Stimulated activated CD4-positive, alpha-beta T cell treated with anti-CD3 and anti-CD28 coated beads, Interleukin-1b, Interleukin-23, amount 100 ng/mL, for 4 hours (primary cell): ENCODE results near the gene OTUD4.
"Not testable (repeated sequence)": the region's sequence is repeated elsewhere in the genome, so short reads cannot be mapped to it uniquely, and the experiment has no call there.

Source experiments
- DNase-seq, 2 donors: peaks; one replicate each; pipeline ENCODE4 v3.0.0-alpha.2; 2020; ENCODE audit warnings: low read depth in 2 of 2

Gene OTUD4

DNA sequence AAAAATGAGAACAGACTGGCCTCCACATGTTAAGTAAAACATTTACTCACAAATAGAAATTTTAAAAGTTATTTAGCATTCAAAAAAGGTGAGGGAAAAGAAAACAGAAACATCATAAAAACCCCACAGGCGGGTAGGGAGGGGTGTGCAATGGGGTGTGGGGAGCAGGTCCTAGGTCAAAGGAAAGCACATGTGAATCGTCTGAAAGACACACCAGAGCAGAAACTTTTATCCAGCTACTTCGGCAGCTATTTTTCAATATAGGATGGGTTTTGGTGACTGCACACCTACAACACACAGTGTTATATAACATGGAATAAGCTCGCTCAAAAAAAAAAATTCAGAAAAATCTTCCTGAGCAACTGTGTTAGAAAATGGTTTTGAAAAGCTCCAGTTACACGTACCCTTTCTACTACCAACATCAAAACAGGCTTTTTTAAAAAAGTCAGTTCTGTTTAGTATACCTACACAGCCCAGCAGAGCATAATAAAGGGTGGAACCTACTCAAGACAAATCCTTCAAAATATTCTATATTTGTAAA lies 1.6 kb downstream of the OTUD4 start:
- DNase-seq = peak in 1 of 2 donors; percentile 14

- no peak for DNase-seq
Measured at GRCh38 chr4:145177906-145178538, 2.4 kb downstream of the OTUD4 start.

DNA sequence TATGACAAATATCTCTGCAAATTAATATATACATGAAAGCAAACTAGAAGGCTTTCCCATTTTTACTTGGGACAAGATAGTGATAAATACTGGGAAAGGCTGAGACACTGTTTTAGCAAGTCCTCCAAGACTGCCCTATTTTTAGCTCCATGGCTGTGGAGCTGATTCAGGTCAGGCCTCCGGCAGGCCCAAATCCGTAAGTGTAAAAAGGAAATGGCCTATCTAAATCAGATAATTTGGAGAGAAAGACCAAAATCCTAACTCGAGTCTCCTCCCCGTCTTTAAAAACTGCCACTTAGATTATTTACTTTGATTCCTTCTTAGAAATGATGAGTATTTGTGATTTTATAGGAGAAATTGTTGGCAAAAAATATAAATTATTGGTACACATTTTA lies 2.9 kb downstream of the OTUD4 start:
- no peak for DNase-seq

GRCh38 chr4:145176641-145177432 lies 3.6 kb downstream of the OTUD4 start:
- no peak for DNase-seq

GRCh38 chr4:145171911-145172310 lies 8.5 kb downstream of the OTUD4 start:
- DNase-seq = no peak

- no peak for DNase-seq
Measured at GRCh38 chr4:145170223-145170622, 10.2 kb downstream of the OTUD4 start.

DNA sequence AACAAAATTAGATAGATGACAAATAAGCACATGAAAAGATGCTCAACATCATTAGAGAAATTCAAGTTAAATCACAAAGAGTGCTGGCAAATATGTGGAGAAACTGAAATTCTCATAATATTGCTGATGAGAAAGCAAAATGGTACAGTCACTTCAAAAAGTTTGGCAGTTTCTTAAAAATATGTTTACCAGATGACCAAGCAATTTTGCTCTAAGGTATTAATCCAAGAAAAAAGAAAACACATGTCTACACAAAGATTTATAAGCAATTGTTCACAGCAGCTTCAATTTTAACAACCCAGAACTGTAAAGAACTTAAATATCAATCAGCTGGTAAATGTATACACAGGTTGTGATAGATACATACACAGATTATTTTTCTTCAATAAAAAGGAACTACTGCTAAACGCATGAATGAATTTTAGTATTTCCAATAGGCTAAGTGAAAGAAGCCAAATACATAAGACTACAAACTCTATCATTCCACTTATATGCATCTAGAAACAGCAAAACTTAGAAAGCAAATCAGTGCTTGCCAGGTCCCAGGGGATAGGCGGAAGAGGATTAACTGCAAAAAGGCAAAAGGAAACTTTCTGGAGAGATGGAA lies 11.7 kb downstream of the OTUD4 start:
- DNase-seq = no peak

- DNase-seq = no peak
Measured at GRCh38 chr4:145167887-145168286, 12.5 kb downstream of the OTUD4 start.

GRCh38 chr4:145161549-145161948 lies 18.8 kb downstream of the OTUD4 start:
- DNase-seq = no peak

DNA sequence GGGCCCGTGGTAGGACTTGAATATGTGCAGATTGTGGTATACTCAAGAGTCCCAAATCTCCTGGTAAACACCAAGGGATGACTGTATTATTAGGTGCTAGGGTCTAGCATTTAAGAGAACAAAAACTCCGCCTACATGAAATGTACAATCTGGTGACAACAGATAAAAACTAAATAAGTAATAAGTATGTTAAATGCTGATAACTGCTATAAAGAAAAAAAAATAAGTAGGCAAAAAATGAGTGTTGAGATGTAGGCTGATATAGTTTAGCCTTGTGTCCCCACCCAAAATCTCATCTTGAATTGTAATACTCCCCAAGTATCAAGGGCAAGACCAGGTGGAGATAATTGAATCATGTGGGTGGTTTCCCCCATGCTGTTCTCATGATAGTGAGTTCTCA lies 23.4 kb downstream of the OTUD4 start:
- DNase-seq = no peak

DNA sequence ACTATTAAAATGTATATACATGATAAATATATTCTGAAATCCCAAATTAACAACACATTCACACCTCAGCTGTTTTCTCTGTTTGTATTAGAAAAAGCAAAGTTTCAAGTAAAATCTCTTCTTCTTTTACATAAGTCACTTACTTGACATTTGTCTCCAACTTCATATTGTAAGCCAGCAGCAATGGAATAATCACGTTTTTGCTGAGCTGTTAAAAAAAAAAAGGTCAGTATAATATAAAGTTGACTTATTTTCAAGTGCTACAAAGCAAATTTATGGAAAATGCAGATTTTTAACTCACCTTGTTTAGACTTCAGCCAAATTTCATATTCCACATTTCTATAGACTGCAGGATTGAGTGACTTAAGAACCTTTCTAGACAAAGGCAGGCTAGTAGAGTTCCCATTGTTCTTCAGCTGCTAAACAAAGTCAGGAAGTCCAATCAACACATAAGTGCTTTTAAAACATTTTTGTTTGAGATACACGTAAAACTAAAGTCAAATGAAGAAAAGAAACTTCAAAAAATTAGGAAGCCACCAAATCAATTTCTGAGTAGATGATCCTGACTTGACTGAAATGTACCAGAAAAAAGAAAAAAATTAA lies 25.0 kb downstream of the OTUD4 start:
- DNase-seq = no peak

- DNase-seq = no peak
Measured at GRCh38 chr4:145154573-145154972, 25.8 kb downstream of the OTUD4 start.

DNA sequence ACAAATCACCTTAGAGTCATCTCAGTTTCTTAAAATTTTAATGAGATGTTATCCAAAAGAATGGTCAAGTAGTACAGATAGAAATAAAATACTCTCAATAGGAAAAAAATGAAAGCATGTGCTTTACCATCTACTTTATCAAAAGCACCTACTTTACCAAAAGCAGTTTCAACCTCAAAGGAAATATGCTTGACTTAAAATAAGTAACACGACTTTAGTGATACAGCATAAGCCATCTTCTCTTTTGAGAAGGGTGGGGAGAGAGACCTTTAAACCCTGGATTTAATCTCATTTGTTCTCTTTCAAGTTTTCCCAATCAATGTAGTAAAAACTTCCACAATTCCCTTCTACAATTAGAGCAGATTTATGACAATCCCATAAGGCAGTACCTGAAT lies 26.5 kb downstream of the OTUD4 start:
- DNase-seq = no peak

DNA sequence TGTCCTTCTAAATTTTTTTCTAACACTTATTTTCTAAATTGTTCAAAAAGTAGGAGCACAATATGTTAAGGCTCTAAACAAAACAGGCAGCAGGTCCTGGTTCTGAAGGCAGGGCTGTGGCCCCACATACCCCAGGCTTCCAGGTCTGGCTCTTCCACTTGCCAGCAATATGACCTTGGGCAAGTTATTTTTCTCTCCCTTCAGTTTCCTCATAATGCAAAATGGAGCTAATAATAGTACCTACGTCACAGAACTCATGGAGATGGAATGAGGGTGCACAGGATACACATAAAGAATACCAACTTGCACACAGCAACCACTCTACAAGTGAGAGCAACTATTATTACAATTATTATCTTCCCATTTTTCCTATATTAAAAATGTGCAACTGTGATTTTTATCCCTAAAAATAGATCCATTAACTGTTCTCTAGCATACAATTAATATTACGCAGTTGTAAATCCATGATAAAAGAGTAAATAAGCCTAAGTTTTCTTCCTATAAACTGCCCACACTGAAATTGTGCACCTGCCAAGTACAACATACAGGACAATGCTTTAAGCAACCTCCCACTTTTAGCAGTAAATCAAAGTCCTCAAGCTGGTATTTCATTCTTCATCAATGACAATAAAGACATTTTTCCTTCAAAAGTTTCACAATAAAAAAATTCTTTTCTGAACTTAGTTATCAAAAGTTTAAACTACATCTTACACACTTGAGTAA lies 27.0 kb downstream of the OTUD4 start:
- no peak for DNase-seq

- DNase-seq = no peak
Measured at GRCh38 chr4:145148980-145149379, 31.4 kb downstream of the OTUD4 start.

GRCh38 chr4:145136219-145136618 lies 44.2 kb downstream of the OTUD4 start:
- not testable (repeated sequence) for DNase-seq

DNA sequence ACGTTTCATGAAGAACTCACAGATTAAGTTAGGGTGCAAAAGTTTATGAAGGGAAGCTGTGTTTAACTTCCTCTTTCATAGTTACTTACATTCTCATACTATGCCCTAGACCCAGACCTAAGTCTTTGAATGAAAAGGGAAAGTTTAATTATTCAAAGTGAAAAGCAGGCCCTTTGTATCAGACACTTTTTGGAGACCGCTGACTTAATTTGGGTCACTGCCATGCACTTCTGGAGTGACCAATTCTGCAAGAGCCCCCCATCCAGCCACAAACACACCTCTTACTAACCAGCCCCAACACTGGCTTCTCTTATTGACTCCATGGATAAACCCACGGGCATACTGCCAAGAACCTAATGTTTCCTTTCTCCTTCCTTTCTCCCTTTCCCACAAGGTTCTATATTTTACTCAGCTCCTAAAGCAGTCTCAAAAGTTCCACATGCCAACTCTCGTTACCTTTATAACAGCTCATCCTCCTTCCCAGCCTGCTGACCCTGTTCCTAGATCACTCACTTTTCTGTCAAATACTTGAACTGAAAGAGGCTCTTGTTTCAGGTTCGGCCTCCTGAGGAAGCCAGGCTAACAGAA lies 47.8 kb downstream of the OTUD4 start:
- no peak for DNase-seq

- DNase-seq = no peak
Measured at GRCh38 chr4:145131848-145132247, 48.5 kb downstream of the OTUD4 start.

GRCh38 chr4:145130788-145131399 lies 49.5 kb downstream of the OTUD4 start:
- no peak for DNase-seq

- no peak for DNase-seq
Measured at GRCh38 chr4:145130130-145130529, 50.3 kb downstream of the OTUD4 start.

DNA sequence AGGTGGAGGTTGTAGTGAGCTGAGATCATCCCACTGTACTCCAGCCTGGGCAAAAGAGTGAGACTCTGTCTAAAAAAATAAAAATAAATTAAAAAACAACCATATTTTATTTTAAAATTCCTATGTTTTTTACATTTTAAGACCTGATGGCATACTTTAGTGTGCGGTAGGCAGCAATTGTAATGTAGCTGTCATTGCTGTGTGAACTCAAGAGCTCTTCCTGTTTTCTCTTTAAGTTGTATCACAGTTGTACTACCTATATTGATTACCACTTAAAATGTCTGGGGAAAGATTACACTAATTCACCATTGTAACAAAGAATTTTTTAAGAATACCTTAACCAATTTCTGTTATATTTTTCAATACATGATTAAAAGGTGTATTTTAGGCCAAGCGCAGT lies 55.0 kb downstream of the OTUD4 start:
- no peak for DNase-seq
